ENCODE results near the gene CPE. TPM values are rescaled to one million over a fixed set of nuclear protein-coding genes. Genes with fewer than 3 reads are reported as not detected.

The CPE gene
- total RNA-seq, 6 donors from 2014 or later: 4.2 to 53.7 (median 23.3) TPM

- no peak overlapping the region for H3K4me3 ChIP-seq
- H3K9me3 ChIP-seq: no peaks in the 10 kb centered on the region
- no peaks in the 10 kb centered on the region for H3K27me3 ChIP-seq
- DNase-seq (no peak), ATAC-seq (ENCODE audit: low FRiP score in 2 of 2) (no peak)
- no peaks in the 10 kb centered on the region for H3K36me3 ChIP-seq
- no peak overlapping the region for H3K27ac ChIP-seq
- 80 to 86% methylated on average over 3 of the region's 3 CpGs for WGBS, 2 donors
- TF ChIP-seq POLR2A (IDR thresholded peaks at IDR 0.05) (no peak), CTCF (IDR thresholded peaks at IDR 0.05) (no peak), EP300 (IDR thresholded peaks at IDR 0.05) (no peak), POLR2AphosphoS5 (IDR thresholded peaks at IDR 0.05) (no peak)
- H3K4me1 ChIP-seq: no peaks in the 10 kb centered on the region
These were observed 161.0 kb downstream of the CPE start for GRCh38 chr4:165539801-165540200.

- TF ChIP-seq EP300 (IDR thresholded peaks at IDR 0.05) (no peak), POLR2AphosphoS5 (IDR thresholded peaks at IDR 0.05) (no peak), CTCF (IDR thresholded peaks at IDR 0.05) (no peak), POLR2A (IDR thresholded peaks at IDR 0.05) (no peak)
- H3K27ac ChIP-seq: no peak overlapping the region
- no peaks in the 10 kb centered on the region for H3K36me3 ChIP-seq
- H3K27me3 ChIP-seq: no peaks in the 10 kb centered on the region
- H3K4me1 ChIP-seq: no peaks in the 10 kb centered on the region
- H3K9me3 ChIP-seq: no peaks in the 10 kb centered on the region
- DNase-seq (no peak), ATAC-seq (ENCODE audit: low FRiP score in 2 of 2) (no peak)
- WGBS, 2 donors: 85 to 93% methylated on average over 9 of the region's 9 CpGs
- H3K4me3 ChIP-seq: no peak overlapping the region
These were observed 161.5 kb downstream of the CPE start for GRCh38 chr4:165540206-165540830.

GRCh38 chr4:165541851-165542459 is 163.1 kb downstream of the CPE start:
- H3K36me3 ChIP-seq: no peaks in the 10 kb centered on the region
- no peaks in the 10 kb centered on the region for H3K9me3 ChIP-seq
- DNase-seq (no peak), ATAC-seq (ENCODE audit: low FRiP score in 2 of 2) (no peak)
- 92 to 95% methylated on average over 10 of the region's 10 CpGs for WGBS, 2 donors
- TF ChIP-seq POLR2A (IDR thresholded peaks at IDR 0.05): no peak
- TF ChIP-seq POLR2AphosphoS5 (IDR thresholded peaks at IDR 0.05): no peak
- no peak for TF ChIP-seq EP300 (IDR thresholded peaks at IDR 0.05)
- no peak for TF ChIP-seq CTCF (IDR thresholded peaks at IDR 0.05)
- H3K4me3 ChIP-seq: no peak overlapping the region
- no peaks in the 10 kb centered on the region for H3K27me3 ChIP-seq
- no peak overlapping the region for H3K27ac ChIP-seq
- no peaks in the 10 kb centered on the region for H3K4me1 ChIP-seq

GRCh38 chr4:165542476-165542875 is 163.7 kb downstream of the CPE start:
- WGBS, 2 donors: 50 to 57% methylated on average over 2 of the region's 2 CpGs
- Histone ChIP-seq H3K27ac (no peak overlapping the region), H3K27me3 (no peaks in the 10 kb centered on the region), H3K4me1 (no peaks in the 10 kb centered on the region), H3K9me3 (no peaks in the 10 kb centered on the region), H3K36me3 (no peaks in the 10 kb centered on the region), H3K4me3 (no peak overlapping the region)
- ATAC-seq (ENCODE audit: low FRiP score in 2 of 2) (no peak), DNase-seq (no peak)
- TF ChIP-seq CTCF (IDR thresholded peaks at IDR 0.05): no peak
- TF ChIP-seq POLR2A (IDR thresholded peaks at IDR 0.05): no peak
- TF ChIP-seq POLR2AphosphoS5 (IDR thresholded peaks at IDR 0.05): no peak

Small RNAs within 50 kb of the gene (small RNA-seq; reads per million reads assigned to genes)
- gene MIR578 (0 to 0.12 (median 0) reads per million in 4 donors), gene SCGB1D5P (0 reads per million in 4 donors)

Other genes with a start within 250 kb of the CPE start
- gene KLHL2, start 171.4 kb upstream of the CPE start, total RNA-seq: 10 to 100 TPM; 25.1 to 57.6 (median 41.5) TPM
- 100 to 1,000 TPM in 4 of 6 donors, 10 to 100 TPM in 2; 21.0 to 193 (median 125) TPM for gene MSMO1, start 51.3 kb upstream of the CPE start, total RNA-seq